Ramos (cell line): ENCODE results near the gene SLC38A3.

Experiments
- in situ Hi-C: fragments of 300-500 bp; cut with MboI; formaldehyde crosslinking; loops from one replicate; pipeline ENCODE4 v1.14.3; 2022; ENCODE audit warnings: low sequenced_read_pairs; ENCODE audit not compliant: unreplicated experiment

The SLC38A3 gene

GRCh38 chr3:50204804-50205412 is at the start of gene SLC38A3:
SLC38A3 (plus strand) TSS chr3:50205271; CDS start chr3:50214200, 8,929 bp downstream.
- in situ Hi-C loops: no loop called here

- in situ Hi-C loops: no loop called here
Measured at GRCh38 chr3:50155491-50155878, 49.6 kb upstream of the SLC38A3 start.

- in situ Hi-C loops: no loop called here
Measured at GRCh38 chr3:50155891-50156290, 49.2 kb upstream of the SLC38A3 start.

DNA sequence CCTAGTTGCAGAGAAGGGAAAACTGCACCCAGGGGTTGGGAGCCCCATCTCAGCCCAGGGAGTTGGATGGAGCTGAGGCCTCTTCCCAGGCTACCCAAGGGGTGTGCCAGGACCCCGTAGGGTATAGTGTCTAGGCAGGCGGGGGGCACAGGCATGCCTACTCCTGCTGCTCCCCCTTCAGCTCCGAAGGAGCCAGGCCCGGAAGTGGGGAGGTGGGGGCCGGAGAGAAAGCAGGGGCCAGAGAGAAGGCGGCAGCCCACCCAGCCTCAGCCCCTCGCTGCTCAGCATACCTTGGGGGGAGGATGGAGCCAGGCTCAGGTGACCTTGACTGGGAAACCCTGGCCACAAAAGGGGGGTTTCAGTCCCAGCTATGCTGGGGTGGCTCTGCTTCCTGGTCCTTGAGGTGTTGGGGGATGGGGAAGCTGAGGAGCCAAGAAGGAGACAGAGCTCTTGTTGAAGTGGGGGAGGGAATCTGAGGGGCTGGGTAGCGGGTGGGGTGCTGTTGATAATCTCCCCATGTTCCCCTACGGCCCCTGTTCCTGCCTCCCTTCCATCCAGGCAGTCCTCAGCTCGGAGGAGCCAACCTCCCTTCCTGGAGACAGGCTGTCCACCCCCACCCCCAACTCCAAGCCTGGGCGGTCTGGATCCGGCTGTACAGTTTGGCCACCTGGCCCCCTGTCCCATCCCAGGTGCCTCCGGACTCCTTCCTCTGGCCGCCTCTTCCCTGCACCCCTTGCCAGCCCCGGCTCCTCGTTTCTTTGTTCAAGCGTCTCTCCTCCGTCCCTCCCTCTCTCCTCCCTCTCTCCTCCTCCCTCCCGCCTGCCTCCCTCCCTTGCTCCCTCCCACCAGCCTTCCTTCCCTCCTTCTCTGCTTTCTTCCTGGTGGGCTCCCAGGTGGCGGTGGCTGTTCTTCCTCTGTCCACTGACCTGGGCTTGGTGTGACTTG is 48.2 kb upstream of the SLC38A3 start:
- in situ Hi-C loops: no loop called here

- in situ Hi-C loops: no loop called here
Measured at GRCh38 chr3:50157827-50158529, 47.1 kb upstream of the SLC38A3 start.

DNA sequence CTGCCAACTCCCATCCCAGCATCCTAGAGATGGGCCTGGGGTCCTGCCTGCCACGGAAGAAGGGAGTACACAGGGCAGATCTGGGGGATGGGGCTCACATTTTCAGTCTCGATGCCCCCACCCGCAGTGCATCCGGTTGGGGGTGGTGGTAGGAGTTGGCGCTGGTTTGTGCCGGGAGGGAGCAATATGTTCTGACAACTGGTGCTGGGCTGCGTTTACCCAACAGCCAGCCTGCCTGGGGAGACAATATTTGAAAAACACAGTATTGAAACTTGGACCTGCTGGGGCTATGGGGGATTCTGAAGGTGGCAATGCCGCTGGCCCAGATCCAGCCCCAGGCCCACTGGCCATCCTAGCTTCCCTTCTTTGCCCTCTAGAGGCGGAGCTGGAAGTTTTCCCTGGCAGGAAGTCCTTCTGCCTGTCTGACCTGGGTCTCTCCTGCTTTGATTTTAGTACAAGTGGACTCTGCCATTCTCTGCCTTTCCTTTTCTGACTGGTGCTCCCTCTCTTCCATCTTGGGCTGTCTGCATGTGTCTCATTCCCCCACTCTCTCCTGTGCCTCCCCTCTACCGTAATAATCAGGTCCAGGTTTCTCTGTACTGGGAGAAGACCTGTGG is 46.4 kb upstream of the SLC38A3 start:
- in situ Hi-C loops: no loop called here

DNA sequence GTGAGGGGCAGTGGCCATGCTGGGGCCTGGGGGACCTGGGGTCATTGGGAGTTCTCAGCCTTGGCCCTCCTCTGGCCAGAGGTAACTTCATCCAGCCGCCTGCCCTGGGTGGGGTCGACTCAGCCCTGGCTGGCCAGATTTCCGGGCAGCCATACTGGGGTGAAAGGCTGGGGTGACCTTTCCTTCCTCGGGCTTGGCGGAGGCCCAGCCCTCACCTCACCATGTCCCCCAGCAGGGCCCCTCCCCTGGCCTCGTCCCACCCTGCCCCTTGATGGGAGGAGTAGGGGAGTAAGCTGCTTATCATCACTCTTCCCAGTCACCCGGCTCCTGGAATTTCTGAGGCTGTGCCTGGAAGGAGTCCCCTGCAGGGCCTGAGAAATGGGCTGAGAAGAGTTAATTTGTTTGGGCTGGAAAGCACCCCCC is 44.5 kb upstream of the SLC38A3 start:
- in situ Hi-C loops: no loop called here

DNA sequence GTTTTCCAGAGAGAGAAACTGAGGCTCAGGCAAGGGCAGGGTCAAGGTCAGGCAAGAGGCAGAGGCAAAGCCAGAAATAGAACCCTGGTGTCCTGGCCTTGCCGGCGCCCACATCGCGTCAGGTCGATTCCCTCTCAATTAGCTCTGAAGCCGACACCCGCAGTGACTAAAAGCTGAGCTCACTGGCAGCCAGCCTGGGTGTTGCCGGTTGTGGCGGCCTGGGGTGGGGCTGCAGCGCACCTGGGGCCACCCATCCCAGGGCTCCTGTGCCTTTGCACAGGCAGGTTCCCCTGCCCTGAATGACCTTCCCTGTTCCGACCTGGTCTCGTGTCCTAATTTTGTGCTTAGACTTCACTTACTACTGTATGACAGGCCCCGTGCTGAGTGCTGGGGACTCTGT is 43.8 kb upstream of the SLC38A3 start:
- in situ Hi-C loops: no loop called here

- in situ Hi-C loops: no loop called here
Measured at GRCh38 chr3:50162034-50162883, 42.8 kb upstream of the SLC38A3 start.

- in situ Hi-C loops: no loop called here
Measured at GRCh38 chr3:50163572-50164455, 41.3 kb upstream of the SLC38A3 start.

DNA sequence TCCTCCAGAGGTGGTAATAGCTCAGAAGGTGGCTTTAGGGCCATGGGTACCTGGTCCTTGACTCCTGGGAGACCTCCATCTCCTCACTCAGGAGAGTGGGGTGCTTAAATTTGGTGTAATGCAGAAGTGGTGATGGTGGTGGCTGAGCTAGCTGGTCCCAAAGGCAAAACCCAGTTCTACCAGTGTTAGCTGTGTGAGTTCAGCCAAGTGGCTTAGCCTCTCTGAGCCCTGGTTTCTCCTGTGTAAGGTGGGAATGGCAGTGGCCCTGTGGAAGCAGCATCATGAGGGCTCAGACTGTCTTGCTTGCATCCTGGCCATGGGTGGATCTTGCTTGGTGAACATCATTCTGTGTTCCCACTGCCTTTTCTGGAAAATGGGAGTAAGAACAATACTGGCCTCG is 40.6 kb upstream of the SLC38A3 start:
- in situ Hi-C loops: no loop called here

- in situ Hi-C loops: no loop called here
Measured at GRCh38 chr3:50164984-50165909, 39.8 kb upstream of the SLC38A3 start.

DNA sequence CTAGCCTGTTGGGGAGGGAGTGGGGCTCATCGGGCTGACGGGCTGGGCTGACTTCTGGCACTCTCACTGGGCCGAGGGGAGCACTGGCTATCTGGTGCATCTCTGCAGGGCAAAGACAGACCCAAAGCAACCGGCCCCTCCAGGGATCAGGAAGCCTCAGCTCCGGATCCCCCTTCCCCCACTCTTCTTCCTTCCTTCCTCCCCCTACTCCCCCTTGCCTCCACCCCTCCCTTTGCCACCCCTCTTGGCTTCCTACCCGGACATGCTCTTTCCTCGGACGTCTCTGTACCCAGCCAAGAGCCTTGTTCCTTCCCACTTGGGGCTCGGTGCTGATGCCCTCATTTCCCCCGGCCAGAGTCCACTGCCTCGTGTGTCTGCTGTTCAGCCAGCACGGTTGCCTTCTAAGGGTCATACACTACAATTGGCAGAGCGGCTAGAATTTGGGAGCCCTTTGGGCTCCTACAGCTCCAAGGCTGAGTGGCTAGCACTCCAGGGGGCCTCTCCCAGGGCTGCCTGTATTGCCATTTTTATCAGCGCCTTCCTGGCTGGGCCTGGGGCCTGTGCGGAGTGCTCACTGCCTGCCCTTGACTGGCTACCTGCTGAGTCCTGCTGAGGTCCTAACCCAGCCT is 39.0 kb upstream of the SLC38A3 start:
- in situ Hi-C loops: no loop called here

DNA sequence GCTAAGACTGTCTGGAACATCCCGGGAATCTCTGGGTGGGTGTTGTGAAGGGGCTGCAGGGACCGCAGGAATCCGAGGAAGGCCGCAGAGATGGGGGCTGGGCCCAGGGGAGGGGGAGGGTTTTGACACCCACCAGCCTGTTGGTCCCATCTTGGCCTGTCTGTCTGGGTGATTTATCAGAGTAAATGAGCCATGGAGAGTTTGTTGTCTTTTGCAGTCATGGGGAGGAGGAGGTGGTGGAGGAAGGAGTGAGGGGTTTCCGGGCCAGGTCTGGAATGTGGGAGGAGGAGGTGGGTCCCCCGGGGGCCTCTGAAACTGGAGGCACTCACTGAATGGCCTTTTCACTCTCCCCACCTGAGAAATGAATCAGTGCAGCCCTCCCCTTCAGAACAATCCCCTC is 38.5 kb upstream of the SLC38A3 start:
- in situ Hi-C loops: no loop called here

DNA sequence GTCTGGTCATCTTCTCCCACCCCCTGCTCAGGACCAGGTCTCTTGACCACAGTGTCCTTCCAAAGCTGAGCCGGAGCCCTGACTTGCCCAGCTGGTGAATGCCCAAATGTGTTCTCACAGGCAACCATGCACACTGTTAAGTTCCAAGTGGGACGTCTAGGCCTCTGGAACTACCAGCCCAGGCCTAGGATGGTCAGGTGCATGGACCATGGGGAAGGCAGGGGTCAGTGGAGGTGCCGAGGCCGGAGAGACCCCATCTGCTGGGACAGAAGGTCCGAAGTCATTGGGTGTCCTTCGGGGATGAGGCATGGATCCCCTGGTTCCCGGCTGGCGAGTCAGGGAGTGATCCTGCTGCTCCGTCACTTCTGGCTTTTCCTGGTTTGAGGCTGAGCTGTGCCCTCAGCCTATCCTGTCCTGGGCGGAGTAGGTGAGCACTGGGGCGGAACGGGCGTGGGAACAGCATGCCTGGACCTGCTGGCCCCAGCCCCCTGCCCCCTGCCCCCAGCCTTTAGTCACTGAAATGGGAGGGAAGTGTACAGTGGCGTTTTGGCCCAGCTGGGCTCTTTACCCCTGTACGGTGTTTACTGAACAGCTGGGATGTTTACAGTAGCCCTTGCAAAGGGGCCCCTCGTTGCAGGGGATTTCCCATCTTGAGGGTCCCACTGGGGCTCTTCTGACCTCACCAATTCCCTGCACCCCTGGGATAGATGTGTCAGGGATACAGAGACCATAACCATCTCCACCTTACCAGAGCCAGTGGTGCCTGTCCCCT is 37.8 kb upstream of the SLC38A3 start:
- in situ Hi-C loops: no loop called here

DNA sequence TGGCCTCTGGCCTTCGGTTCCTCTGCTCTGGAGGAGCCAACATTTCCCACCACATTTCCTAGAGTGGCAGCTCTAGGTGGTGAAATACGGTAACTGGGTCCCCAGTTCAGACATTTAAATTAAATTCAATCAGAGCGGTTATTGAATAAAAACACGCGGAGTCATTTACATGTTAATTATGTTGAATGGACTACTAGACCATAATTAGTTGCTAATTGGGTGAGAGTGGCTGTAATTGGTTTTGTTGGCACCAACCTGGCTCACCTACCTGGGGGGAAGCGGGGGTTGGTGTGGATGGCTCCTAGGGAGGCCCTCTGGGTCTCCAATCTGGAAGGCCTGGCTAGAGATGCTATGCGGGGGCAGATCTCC is 37.2 kb upstream of the SLC38A3 start:
- in situ Hi-C loops: no loop called here

- in situ Hi-C loops: no loop called here
Measured at GRCh38 chr3:50168388-50168787, 36.7 kb upstream of the SLC38A3 start.
